Measurements from ENCODE around the gene GCAT. TPM values are rescaled to one million over a fixed set of nuclear protein-coding genes. Genes with fewer than 3 reads are reported as not detected.

The GCAT gene
- total RNA-seq, 2 donors from 2014 or later: 31.6 to 42.5 TPM

- peak overlapping the region in 3 of 4 donors; percentile 62 to 72 (median 71) for H3K27ac ChIP-seq
- no peak for DNase-seq
- ATAC-seq: no peak
Measured at GRCh38 chr22:37775785-37776638, 31.7 kb upstream of the GCAT start.

GRCh38 chr22:37776639-37777005, 31.1 kb upstream of the GCAT start:
- H3K27ac ChIP-seq: peak overlapping the region; percentile 62 to 82 (median 72)
- intact Hi-C loops (cut with DNase I): no loop called here

More at GRCh38 chr22:37775785-37776638, 31.7 kb upstream of the GCAT start:
- intact Hi-C loops (cut with DNase I): no loop called here
- no peaks in the 10 kb centered on the region for H3K27me3 ChIP-seq
- no peak for TF ChIP-seq POLR2A (IDR thresholded peaks at IDR 0.05)
- TF ChIP-seq CTCF (IDR thresholded peaks at IDR 0.05): no peak
- WGBS, 2 donors: 88 to 90% methylated on average over 17 of the region's 17 CpGs
- H3K4me1 ChIP-seq: peaks cover 15% of the 10 kb centered on the region
- peaks cover 0 to 10% of the 10 kb centered on the region in 2 donors for H3K36me3 ChIP-seq (replicated peaks in 1 of 2; ENCODE audit: insufficient read depth in 1 of 2, low read depth in 2 of 2)
- no peaks in the 10 kb centered on the region for H3K9me3 ChIP-seq
- no peak overlapping the region for H3K4me3 ChIP-seq

GRCh38 chr22:37777122-37777687, 30.5 kb upstream of the GCAT start:
- TF ChIP-seq POLR2A (IDR thresholded peaks at IDR 0.05) (no peak), CTCF (IDR thresholded peaks at IDR 0.05) (no peak)
- Histone ChIP-seq H3K9me3 (no peaks in the 10 kb centered on the region), H3K36me3 (replicated peaks in 1 of 2; ENCODE audit: insufficient read depth in 1 of 2, low read depth in 2 of 2) (peaks cover 0 to 6% of the 10 kb centered on the region in 2 donors), H3K4me1 (peaks cover 15% of the 10 kb centered on the region), H3K27me3 (no peaks in the 10 kb centered on the region), H3K27ac (peak overlapping the region; percentile 62 to 82 (median 72)), H3K4me3 (no peak overlapping the region)
- WGBS, 2 donors: 18 to 28% methylated on average over 11 of the region's 11 CpGs
- intact Hi-C loops (cut with DNase I): no loop called here
- ATAC-seq (peak; percentile 96), DNase-seq (peak; percentile 86 to 92 (median 90))

More at GRCh38 chr22:37776639-37777005, 31.1 kb upstream of the GCAT start:
- TF ChIP-seq CTCF (IDR thresholded peaks at IDR 0.05) (no peak), POLR2A (IDR thresholded peaks at IDR 0.05) (no peak)
- 77 to 85% methylated on average over 9 to 10 of the region's 10 CpGs for whole genome bisulfite sequencing, 2 donors
- Histone ChIP-seq H3K36me3 (replicated peaks in 1 of 2; ENCODE audit: insufficient read depth in 1 of 2, low read depth in 2 of 2) (peaks cover 0 to 10% of the 10 kb centered on the region in 2 donors), H3K4me3 (no peak overlapping the region), H3K9me3 (no peaks in the 10 kb centered on the region), H3K4me1 (peaks cover 15% of the 10 kb centered on the region), H3K27me3 (no peaks in the 10 kb centered on the region)
- ATAC-seq (no peak), DNase-seq (no peak)

GRCh38 chr22:37778370-37779009, 29.2 kb upstream of the GCAT start:
- DNase-seq (no peak), ATAC-seq (no peak)
- Histone ChIP-seq H3K4me1 (peaks cover 15% of the 10 kb centered on the region), H3K9me3 (no peaks in the 10 kb centered on the region), H3K27ac (no peak overlapping the region), H3K4me3 (no peak overlapping the region), H3K36me3 (replicated peaks in 1 of 2; ENCODE audit: insufficient read depth in 1 of 2, low read depth in 2 of 2) (no peaks in the 10 kb centered on the region), H3K27me3 (no peaks in the 10 kb centered on the region)
- WGBS, 2 donors: 92 to 96% methylated on average over 9 to 10 of the region's 10 CpGs
- intact Hi-C loops (cut with DNase I): no loop called here
- TF ChIP-seq POLR2A (IDR thresholded peaks at IDR 0.05) (no peak), CTCF (IDR thresholded peaks at IDR 0.05) (no peak)

Data from body of pancreas (tissue), 4 donors.